ENCODE results near the gene NLK. TPM values are rescaled to one million over a fixed set of nuclear protein-coding genes. Genes with fewer than 3 reads are reported as not detected.

NLK gene
- total and polyA plus RNA-seq, 10 of the 15 experiments (the other 5 are each of a cell fraction or from before 2014, with no cell fraction given): 5.0 to 22.9 (median 15.0) TPM

- Histone ChIP-seq H3K27me3 (replicated peaks in 1 of 2; ENCODE audit: control insufficient read depth in 2 of 2, insufficient read depth in 2 of 2, low read length in 1 of 2) (no peaks in the 10 kb centered on the region), H4K20me1 (ENCODE audit: control insufficient read depth, insufficient read depth) (no peaks in the 10 kb centered on the region), H3K4me3 (no peak overlapping the region), H3K9me3 (replicated peaks; ENCODE audit: control insufficient read depth, insufficient read depth, low read length) (no peaks in the 10 kb centered on the region), H3K4me2 (ENCODE audit: control insufficient read depth, insufficient read depth) (no peak overlapping the region), H3K4me1 (ENCODE audit: control insufficient read depth, insufficient read depth, low read length) (no peaks in the 10 kb centered on the region), H3K79me2 (ENCODE audit: control insufficient read depth, insufficient read depth, low read length) (no peaks in the 10 kb centered on the region), H3K27ac (ENCODE audit: control insufficient read depth, insufficient read depth) (no peak overlapping the region), H3K9ac (ENCODE audit: control insufficient read depth, insufficient read depth, low read length) (no peak overlapping the region), H2AFZ (ENCODE audit: control insufficient read depth, low read depth, low read length) (no peak overlapping the region), H3K36me3 (ENCODE audit: control insufficient read depth in 2 of 2, insufficient read depth in 2 of 2, low read length in 1 of 2) (no peaks in the 10 kb centered on the region)
- ChIA-PET SMC1A (ENCODE audit: uncharacterized antibody, unreplicated experiment) (no interaction called here), RAD21 (ENCODE audit: unreplicated experiment) (no interaction called here), CTCF (no interaction called here), POLR2A (no interaction called here)
- WGBS (ENCODE audit: insufficient coverage, insufficient replicate concordance, low lambda C conversion rate, missing lambda C conversion rate): 25% methylated on average over 4 of the region's 4 CpGs
- TF ChIP-seq NFYA (IDR thresholded peaks at IDR 0.05; ENCODE audit: borderline replicate concordance, low read depth, low read length) (no peak), TCF12 (IDR thresholded peaks at IDR 0.05; ENCODE audit: low read depth, low read length) (no peak), POLR2AphosphoS5 (IDR thresholded peaks at IDR 0.05; ENCODE audit: low read length) (no peak), SPI1 (IDR thresholded peaks at IDR 0.05; ENCODE audit: borderline replicate concordance, insufficient read depth, low read depth, low read length) (no peak), BHLHE40 (IDR thresholded peaks at IDR 0.05; ENCODE audit: borderline replicate concordance in 1 of 2, low read depth in 2 of 2, low read length in 1 of 2) (no peak), JUNB (IDR thresholded peaks at IDR 0.05) (no peak), TARDBP (IDR thresholded peaks at IDR 0.05; ENCODE audit: borderline replicate concordance) (no peak), CHD4 (IDR thresholded peaks at IDR 0.05) (no peak), BMI1 (IDR thresholded peaks at IDR 0.05; ENCODE audit: borderline replicate concordance) (no peak), RB1 (IDR thresholded peaks at IDR 0.05; ENCODE audit: borderline replicate concordance) (no peak)
- no peak for DNase-seq (ENCODE audit: low read depth, low spot score)
- FAIRE-seq: no peak
- in situ Hi-C loops (cut with MboI): no loop called here
- intact Hi-C loops (cut with micrococcal nuclease; ENCODE audit: unreplicated experiment): no loop called here
- BruUV-seq (replicated peaks): no TSS peak
- ATAC-seq: no peak
Measured at GRCh38 chr17:28244446-28244845, 202.0 kb downstream of the NLK start.

Small RNAs within 50 kb of the gene (small RNA-seq; reads per million reads assigned to genes)
- gene RF00006: not detected
- not detected for gene RF00156
- gene RF00601: not detected
- gene RPS29P22: not detected

Other genes starting within 250 kb of the NLK start
- gene NOS2, start 242.1 kb upstream of the NLK start, total RNA-seq (2014; rRNA removed): not detected in 2 replicates
- not detected in 2 replicates for gene NOS2, start 242.1 kb upstream of the NLK start, total RNA-seq (2014; rRNA removed; fragmentation: Illumina TruSeq; extraction: Trizol)
- 0.05 and 0.08 TPM in 2 replicates for gene NOS2, start 242.1 kb upstream of the NLK start, total RNA-seq (2021)
- gene NOS2, start 242.1 kb upstream of the NLK start, polyA plus RNA-seq (2011; rRNA removed): 0.01 and 0.03 TPM in 2 replicates
- 0.01 and 0.05 TPM in 2 replicates for gene NOS2, start 242.1 kb upstream of the NLK start, polyA plus RNA-seq (2014; fragmentation: Illumina TruSeq; extraction: Trizol)
- not detected for gene NOS2, start 242.1 kb upstream of the NLK start, polyA plus RNA-seq (2014; fragmentation: Nextera tagmentation; extraction: Ambion mirVana)
- gene NOS2, start 242.1 kb upstream of the NLK start, polyA plus RNA-seq (2014; rRNA removed): 0.03 TPM in 1 of 2 replicates, not detected in the other
- gene NOS2, start 242.1 kb upstream of the NLK start, polyA plus RNA-seq (2016; fragmentation: Nextera tagmentation; extraction: Ambion mirVana): not detected
- 5.7 and 6.4 TPM in 2 replicates for gene LYRM9, start 149.3 kb upstream of the NLK start, total RNA-seq (2014; rRNA removed)
- gene LYRM9, start 149.3 kb upstream of the NLK start, total RNA-seq (2014; rRNA removed; fragmentation: Illumina TruSeq; extraction: Trizol): 3.5 and 3.8 TPM in 2 replicates
- gene LYRM9, start 149.3 kb upstream of the NLK start, total RNA-seq (2021): 4.7 and 5.8 TPM in 2 replicates
- 3.3 and 3.5 TPM in 2 replicates for gene LYRM9, start 149.3 kb upstream of the NLK start, polyA plus RNA-seq (2011; rRNA removed)
- 4.6 and 4.9 TPM in 2 replicates for gene LYRM9, start 149.3 kb upstream of the NLK start, polyA plus RNA-seq (2014; fragmentation: Illumina TruSeq; extraction: Trizol)
- gene LYRM9, start 149.3 kb upstream of the NLK start, polyA plus RNA-seq (2014; fragmentation: Nextera tagmentation; extraction: Ambion mirVana): 1 to 10 TPM; 1.8 to 2.7 TPM
- gene LYRM9, start 149.3 kb upstream of the NLK start, polyA plus RNA-seq (2014; rRNA removed): 6.1 and 8.3 TPM in 2 replicates
- gene LYRM9, start 149.3 kb upstream of the NLK start, polyA plus RNA-seq (2016; fragmentation: Nextera tagmentation; extraction: Ambion mirVana): 1 to 10 TPM; 4.6 to 6.7 TPM

All from GM12878 (cell line).